Measurements from ENCODE around the gene CPED1.

GRCh38 chr7:121123032-121123431 lies 134.5 kb downstream of the CPED1 start:
- no peak for TF ChIP-seq EZH2 (IDR thresholded peaks at IDR 0.05)
- no peak for TF ChIP-seq CTCF (IDR thresholded peaks at IDR 0.05)
- no peak for TF ChIP-seq EZH2phosphoT487 (IDR thresholded peaks at IDR 0.05)
